Stimulated activated CD4-positive, alpha-beta T cell treated with anti-CD3 and anti-CD28 coated beads, Interleukin-12 subunit alpha, Interleukin-12 subunit beta, amount 100 ng/mL, for 48 hours (primary cell): ENCODE results near the gene TOR3A.
"Not testable (repeated sequence)": the region's sequence is repeated elsewhere in the genome, so short reads cannot be mapped to it uniquely, and the experiment has no call there.

Experiments
- DNase-seq, 3 donors: peaks; one replicate each; pipeline ENCODE4 v3.0.0-alpha.2; 2020; ENCODE audit warnings: low read depth in 2 of 3, low spot score in 1 of 3

Gene TOR3A

GRCh38 chr1:179107706-179108629, 26.1 kb downstream of the TOR3A start:
- no peak for DNase-seq

- no peak for DNase-seq
These were observed 26.8 kb downstream of the TOR3A start for GRCh38 chr1:179108644-179109043.

- no peak for DNase-seq
These were observed 33.3 kb downstream of the TOR3A start for GRCh38 chr1:179115181-179115580.

DNA sequence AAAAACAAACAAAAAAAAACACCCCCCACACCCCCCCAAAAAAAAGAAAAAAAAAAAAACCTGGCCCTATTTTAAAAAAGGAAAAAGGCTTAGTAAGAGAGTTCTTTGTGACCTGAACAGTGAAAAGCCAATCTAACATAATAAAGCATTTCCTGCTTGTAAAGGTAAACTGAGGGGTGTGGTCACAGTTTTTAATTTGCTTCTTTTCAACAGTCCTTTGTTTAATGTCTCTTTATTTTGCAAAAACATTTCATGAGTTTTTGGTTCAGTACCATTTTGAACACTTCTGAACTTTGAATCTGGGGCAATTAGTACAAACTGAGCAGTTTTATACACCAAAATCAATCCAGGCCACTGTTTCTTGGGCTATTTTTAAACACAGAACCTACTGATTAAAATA, 37.6 kb downstream of the TOR3A start:
- no peak for DNase-seq

DNA sequence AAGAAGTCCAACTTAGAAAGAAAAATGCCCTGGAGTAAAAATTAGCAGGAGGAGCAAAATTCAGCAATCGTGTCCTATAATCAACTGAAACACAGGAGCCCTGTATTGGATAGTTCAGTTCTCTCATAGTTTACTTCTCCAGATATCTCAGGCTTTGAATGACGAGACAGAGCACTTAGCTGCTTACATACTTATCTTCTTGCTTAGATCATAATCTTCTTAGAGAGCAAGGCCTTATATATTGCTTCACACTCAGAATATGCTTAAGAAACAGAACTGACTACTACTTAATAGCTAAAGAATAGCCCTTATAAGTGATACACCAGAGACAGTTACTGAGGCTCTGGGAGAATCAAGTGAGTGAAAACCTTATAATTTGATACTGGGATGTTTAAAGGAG, 38.9 kb downstream of the TOR3A start:
- DNase-seq: no peak

DNA sequence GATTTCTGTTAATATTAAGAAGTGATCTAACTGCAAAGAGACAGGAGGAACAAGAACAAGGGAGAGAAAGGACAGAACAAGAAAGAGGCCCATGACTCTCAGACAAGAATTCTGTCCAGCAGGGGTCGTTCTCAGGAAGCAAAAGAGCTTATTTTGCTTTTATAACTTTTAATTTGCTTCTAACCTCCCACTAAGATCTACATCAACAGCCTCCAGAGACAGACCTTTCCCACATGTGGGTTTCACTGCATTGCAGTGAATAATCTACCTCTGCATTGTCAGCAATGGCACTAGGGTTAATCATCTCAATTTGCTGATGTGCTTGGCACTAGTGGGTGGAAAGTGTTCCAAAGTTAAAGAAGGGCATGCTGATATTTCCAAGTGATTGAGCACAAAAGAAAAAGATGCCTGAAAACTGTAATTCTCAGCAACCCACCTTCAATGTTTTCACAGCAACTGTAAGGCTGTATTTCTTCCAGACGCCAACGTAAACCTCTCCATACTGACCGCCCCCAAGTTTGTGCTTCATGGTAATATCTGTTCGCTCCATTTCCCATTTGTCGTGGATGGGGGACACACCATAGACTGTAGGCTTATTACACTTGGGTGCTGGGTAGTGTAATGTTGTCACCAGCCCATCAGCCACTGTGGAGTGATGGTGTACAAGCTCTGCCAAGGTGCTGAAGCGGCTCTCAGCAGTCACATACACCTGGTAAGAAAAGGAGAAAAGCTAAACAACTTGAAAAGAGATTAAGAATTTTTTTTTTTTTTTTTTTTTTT, 39.5 kb downstream of the TOR3A start:
- peak in 1 of 3 donors; percentile 40 for DNase-seq

DNA sequence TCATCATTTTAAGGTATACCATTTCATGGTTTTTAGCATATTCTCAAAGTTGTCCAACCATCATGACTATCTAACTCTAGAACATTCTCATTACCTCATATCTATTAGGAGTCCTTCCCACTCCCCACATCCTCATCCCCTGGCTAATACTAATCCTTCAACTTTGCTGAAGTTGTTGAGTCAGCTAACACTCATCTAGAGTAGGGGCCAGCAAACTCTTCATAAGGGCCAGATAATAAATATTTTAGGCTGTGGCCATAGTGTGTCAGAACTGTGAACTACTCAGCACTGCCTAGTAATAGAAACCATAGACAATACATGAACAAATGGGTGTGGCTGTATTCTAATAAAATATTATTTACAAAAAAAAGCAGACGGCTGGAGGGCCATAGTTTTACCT, 43.0 kb downstream of the TOR3A start:
- no peak for DNase-seq

GRCh38 chr1:179126338-179127060, 44.6 kb downstream of the TOR3A start:
- DNase-seq: no peak

DNA sequence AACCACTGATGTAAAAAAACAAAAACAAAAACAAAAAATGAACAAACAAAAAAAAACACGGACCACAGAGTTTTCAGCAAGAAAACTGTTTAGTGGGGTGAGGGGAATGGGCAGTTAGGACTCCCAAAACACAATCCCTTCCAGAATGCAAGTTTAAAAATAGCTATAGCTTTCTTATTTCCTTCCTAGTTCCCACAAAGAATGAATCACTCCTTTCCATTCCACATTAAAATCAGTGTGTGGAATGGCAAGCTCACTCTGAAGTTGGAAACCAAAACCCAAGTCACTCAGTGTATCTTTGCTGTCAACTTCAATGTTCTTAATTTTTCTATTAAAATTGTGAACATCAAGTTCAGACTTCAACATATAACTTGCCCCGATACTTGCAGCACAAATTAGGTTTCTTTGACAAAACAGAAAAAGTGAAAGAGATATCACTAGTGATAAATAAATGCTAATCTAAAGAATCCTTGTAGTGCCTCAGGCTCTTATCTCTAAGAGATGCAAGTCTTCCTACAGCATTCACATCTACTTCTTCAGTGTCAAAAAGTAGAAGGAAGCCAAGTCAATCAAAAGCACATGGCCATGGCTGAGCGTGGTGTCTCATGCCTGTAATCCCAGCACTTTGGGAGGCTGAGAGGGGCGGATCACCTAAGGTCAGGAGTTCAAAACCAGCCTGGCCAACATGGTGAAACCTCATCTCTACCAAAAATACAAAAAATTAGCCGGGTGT, 45.5 kb downstream of the TOR3A start:
- no peak for DNase-seq

DNA sequence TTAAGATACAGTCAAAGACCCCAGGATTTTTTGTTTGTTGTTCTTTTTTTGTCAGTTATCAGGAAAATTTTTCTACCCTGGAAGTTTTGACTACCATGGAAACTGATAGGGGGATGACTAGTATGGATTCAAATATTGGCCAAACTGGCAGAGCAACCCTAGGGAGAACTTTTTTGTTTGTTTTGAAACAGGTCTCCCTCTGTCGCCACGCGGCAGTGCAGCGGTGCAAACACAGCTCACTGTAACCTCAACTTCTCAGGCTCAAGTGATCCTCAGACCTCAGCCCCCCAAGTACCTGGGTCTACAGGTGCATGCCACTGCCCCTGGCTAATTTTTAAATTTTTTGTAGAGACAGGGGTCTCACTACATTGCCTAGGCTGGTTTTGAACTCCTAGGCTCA, 46.6 kb downstream of the TOR3A start:
- no peak for DNase-seq

DNA sequence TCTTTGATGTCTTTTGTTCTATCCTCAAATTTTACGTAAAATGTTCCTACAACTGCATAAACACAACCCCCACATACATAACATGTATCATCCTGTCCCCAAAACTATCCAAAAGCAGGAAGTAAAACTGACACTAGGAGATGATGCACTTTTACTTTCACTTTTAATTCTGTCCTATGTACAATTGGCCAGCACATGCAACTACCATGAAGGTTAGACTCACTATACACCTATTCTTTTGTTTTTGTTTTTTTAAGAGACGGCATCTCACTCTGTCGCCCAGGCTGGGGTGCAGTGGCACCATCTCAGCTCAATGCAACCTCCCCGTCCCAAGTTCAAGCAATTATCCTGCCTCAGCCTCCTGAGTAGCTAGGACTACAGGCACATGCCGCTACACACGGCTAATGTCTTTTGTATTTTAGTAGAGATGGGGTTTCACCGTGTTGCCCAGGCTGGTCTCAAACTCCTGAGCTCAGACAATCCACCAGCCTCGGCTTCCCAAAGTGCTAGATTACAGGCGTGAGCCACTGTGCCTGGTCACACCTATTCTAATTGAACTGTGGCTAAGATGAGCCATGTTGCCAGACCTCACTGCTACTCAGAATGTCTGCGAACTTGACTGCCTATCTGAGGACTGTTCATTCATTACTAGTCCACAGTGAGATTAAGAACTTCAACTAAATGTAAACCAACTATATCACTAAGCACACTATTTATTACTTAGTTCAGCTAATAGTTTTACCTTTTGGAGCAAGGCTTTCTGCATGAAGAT, 48.0 kb downstream of the TOR3A start:
- DNase-seq: peak in 1 of 3 donors; percentile 5

DNA sequence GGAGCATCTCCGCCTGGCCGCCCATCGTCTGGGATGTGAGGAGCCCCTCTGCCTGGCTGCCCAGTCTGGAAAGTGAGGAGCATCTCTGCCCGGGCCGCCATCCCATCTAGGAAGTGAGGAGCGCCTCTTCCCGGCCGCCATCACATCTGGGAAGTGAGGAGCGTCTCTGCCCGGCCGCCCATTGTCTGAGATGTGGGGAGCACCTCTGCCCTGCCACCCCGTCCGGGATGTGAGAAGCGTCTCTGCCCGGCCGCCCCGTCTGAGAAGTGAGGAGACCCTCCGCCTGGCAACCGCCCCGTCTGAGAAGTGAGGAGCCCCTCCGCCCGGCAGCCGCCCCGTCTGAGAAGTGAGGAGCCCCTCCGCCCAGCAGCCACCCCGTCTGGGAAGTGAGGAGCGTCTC, 53.3 kb downstream of the TOR3A start:
- DNase-seq: not testable (repeated sequence)

DNA sequence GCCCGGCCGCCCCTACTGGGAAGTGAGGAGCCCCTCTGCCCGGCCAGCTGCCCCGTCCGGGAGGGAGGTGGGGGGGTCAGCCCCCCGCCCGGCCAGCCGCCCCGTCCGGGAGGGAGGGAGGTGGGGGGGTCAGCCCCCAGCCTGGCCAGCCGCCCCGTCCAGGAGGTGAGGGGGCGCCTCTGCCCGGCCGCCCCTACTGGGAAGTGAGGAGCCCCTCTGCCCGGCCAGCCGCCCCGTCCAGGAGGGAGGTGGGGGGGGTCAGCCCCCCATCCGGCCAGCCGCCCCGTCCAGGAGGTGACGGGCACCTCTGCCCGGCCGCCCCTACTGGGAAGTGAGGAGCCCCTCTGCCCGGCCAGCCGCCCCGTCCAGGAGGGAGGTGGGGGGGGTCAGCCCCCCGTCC, 53.8 kb downstream of the TOR3A start:
- not testable (repeated sequence) for DNase-seq

DNA sequence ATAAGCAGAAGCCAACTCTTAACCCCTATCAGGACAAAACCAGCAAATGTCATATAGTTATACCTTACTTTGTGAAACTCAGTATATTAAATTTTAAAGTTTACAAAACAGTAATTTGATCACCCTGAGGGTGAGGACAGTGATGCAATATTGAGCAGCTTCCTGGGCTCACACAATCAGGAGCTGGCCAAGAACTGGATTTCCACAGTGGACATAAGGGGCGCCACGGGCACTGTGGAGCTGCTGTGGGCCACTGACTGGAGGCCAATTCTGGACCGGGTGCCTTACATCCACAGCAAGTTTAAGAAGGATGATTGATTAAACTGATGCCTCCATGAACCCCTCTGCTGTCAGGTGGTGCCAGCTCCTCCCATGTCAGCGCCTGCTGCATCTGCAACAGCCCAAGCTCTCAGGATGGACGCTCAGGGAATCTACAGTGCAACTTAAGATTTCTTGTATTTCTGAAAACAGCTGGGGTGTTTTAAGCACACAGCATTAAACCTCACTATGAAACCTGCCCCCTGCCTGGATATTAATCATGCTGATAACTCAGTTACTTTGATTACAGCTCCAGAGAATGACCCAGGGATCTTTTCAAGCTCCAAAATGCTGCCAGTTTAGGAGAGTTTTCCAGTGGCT, 55.9 kb downstream of the TOR3A start:
- no peak for DNase-seq

- not testable (repeated sequence) for DNase-seq
These were observed 56.9 kb downstream of the TOR3A start for GRCh38 chr1:179138755-179139154.

GRCh38 chr1:179141592-179142251, 59.9 kb downstream of the TOR3A start:
- peak in 2 of 3 donors; percentile 20 to 32 for DNase-seq

GRCh38 chr1:179142889-179143299, 61.0 kb downstream of the TOR3A start:
- no peak for DNase-seq

DNA sequence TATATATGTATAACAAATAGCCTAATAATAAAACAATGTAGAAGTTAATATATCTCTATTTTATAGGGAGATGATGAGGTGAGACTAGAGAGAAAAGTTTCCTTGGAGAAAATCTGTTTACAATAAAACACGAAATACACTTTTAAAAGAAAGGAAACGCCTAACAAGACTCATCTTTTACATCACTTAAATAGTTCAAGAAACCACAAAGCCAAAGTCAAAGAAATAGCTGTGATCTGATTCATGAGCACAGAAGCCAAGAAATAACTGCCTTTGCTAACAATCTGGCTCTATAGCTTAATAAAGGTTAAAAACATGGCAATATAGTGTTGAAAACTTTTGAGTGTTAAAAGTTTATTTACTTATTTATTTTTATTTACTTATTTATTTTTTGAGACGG, 61.5 kb downstream of the TOR3A start:
- no peak for DNase-seq

- no peak for DNase-seq
These were observed 62.8 kb downstream of the TOR3A start for GRCh38 chr1:179144626-179145025.
